Urinary bladder (tissue), 4 donors: ENCODE data around the gene MLLT3. TPM values are rescaled to one million over a fixed set of nuclear protein-coding genes. Genes with fewer than 3 reads are reported as not detected.

Source experiments
- DNase-seq: peaks from one replicate; pipeline ENCODE4 v3.0.0-alpha.2; 2015; ENCODE audit errors: extremely low spot score
- H3K27ac ChIP-seq: one replicate; pipeline ENCODE4 v1.5.1; 2013; ENCODE audit warnings: low read depth, mild to moderate bottlenecking, moderate library complexity
- H3K36me3 ChIP-seq: one replicate; pipeline ENCODE4 v1.6.1; 2013; ENCODE audit warnings: mild to moderate bottlenecking, moderate library complexity; ENCODE audit not compliant: insufficient read depth
- H3K4me1 ChIP-seq: one replicate; pipeline ENCODE4 v1.6.1; 2013; ENCODE audit warnings: mild to moderate bottlenecking, moderate library complexity; ENCODE audit not compliant: insufficient read depth
- H3K4me3 ChIP-seq: one replicate; pipeline ENCODE4 v1.5.1; 2013; ENCODE audit warnings: low read depth, low read length
- WGBS: extraction: QIAGEN DNeasy Blood & Tissue Kit; methylation state at CpG from one replicate; pipeline ENCODE4 v1.1.7; 2013; 5-methylcytosine and 5-hydroxymethylcytosine counted together
- polyA plus RNA-seq: library from polyadenylated mRNA; stranded (reverse); fragments of 200-250 nt; gene quantifications from one replicate; pipeline ENCODE4 v1.2.3, GENCODE V29; 2013
- total RNA-seq: library from RNA; depleted of rRNA; stranded (reverse); fragments of >200 nt; gene quantifications from one replicate; pipeline ENCODE4 v1.2.3, GENCODE V29; 2014
- donor health status: healthy with polysubstance abuse.
- donor health status: healthy.

Gene MLLT3
- total and polyA plus RNA-seq, 2 donors: 14.5 to 39.4 TPM

DNA sequence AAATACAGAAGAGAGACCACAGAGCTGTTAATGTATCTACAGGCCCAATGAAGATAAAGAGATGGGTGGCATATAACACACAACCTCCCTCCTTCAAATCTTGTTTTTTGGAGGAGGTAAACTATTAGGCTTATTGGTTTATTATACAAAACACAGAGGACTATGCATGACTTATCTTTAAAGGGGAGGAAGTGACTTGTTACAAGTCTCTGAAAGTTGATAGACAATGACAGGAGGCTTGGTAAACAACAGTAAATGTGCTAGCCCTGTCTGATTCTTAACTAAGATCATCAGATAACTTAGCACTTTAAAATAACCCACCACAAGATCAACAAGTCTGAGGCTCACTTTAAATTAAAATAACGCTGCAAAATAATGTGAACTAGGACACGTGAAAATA is 219.0 kb downstream of the MLLT3 start:
- Histone ChIP-seq H3K27ac (no peak overlapping the region), H3K4me3 (no peak overlapping the region), H3K36me3 (no peaks in the 10 kb centered on the region), H3K4me1 (no peaks in the 10 kb centered on the region)
- DNase-seq: no peak
- 84% methylated on average over 2 of the region's 2 CpGs for WGBS

DNA sequence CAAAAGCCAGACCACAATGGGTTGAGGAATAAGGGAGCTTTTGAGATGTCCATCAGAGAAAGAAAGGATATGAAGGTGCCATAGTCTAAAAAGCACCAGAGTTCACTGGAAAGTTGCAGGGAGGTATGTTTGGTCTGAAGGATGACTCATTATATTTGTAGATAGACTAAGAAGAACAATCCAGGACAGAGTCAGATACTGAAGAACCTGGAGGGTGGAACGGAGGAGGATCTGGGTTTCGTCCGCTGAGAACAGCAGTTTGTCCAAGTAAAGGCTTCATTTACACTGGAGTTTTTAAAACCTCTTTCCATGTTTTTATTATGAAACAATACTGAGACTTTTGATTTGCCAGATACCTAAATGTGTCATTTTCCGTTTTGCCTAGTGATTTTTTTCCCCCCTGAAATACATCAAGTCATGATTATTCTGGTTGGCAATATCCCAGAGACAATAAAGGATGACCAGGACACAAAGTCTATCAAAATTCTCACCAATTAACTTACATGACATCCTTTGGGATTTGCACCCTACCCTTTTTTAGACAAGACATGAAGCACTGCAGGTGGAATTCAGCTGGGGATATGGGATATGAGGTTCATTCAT is 219.9 kb downstream of the MLLT3 start:
- Histone ChIP-seq H3K4me3 (no peak overlapping the region), H3K36me3 (no peaks in the 10 kb centered on the region), H3K4me1 (peaks cover 1% of the 10 kb centered on the region), H3K27ac (no peak overlapping the region)
- DNase-seq: no peak
- 95% methylated on average over 4 of the region's 4 CpGs for WGBS

DNA sequence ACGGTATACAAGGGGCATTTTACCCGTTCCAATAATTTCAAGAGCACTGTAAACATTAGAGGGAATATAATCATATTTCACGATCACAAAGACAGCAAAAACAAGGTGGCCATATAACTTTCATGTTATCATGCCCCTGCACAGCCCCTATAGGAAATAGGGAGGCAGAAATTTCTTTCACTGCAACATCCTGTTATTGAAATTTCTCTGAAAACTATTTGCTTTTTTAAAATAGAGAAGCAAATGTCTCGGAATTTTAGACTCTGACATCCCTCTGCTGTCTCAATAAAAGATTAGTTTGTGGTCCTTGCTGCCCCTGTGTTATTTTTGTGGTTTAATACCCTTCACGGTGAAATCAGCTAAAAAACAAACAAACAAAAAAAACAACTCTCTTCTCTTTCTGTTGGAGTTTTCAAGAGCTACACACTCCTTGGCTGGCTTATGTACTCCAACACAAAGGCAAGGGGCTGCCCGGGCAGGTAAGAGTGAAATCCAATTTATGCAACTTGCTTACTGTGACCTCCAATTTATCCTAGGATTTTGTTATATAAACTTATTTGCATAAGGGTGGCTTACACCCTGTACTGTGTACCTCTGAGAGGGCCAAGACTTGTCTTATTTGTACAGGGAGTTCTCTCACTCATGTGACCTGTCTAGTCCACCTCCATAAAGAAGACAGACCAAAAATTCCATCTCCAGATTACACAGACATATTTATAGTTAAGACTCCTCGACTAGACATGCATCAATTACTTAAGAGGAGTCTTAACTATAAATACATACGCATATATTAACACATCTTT is 223.6 kb downstream of the MLLT3 start:
- WGBS: 67% methylated on average over 8 of the region's 8 CpGs
- H3K4me3 ChIP-seq: no peak overlapping the region
- DNase-seq: no peak
- H3K36me3 ChIP-seq: no peaks in the 10 kb centered on the region
- peaks cover 4% of the 10 kb centered on the region for H3K4me1 ChIP-seq
- no peak overlapping the region for H3K27ac ChIP-seq

DNA sequence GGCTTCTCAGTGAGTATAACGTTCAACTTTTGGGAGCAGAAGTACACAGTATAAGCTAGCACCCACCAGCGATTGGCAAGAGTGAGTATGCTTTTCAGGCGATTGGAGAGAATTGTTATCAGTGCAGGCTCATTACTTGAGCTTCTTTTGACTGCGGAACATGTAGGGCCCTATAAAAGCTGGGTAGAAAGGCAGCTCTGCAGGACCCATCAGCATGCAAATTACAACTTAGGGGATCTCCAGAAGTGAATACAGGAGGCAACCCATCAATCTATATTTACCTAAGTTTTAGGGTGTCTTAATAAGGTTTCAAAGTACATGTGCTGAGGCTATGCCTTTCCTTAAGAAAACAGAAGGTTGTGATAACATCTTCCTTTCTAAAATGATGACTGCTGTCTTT is 225.0 kb downstream of the MLLT3 start:
- no peak for DNase-seq
- 79% methylated on average over 4 of the region's 4 CpGs for WGBS
- Histone ChIP-seq H3K36me3 (no peaks in the 10 kb centered on the region), H3K27ac (no peak overlapping the region), H3K4me3 (no peak overlapping the region), H3K4me1 (peaks cover 4% of the 10 kb centered on the region)

DNA sequence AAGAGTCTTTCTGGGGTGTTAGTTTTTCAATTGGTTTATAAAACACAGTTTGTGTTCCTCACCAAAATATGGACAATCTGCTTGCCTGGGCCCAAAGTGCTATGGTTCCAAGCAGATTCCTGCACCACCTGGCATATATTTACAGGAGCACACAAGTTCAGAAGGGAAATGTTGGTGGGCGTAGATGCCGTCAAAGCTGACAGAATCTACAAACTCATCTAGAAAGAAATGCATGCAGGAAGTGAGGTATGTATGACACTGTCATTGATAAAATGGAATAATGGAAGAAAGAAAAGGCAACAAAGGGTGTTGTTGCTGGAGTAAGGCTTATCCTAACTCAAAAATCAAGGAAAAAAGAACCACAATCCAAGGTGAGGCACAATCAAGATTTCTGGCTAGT is 225.8 kb downstream of the MLLT3 start:
- 93% methylated on average over 2 of the region's 2 CpGs for WGBS
- Histone ChIP-seq H3K4me3 (no peak overlapping the region), H3K36me3 (no peaks in the 10 kb centered on the region), H3K4me1 (peaks cover 4% of the 10 kb centered on the region), H3K27ac (no peak overlapping the region)
- DNase-seq: no peak

DNA sequence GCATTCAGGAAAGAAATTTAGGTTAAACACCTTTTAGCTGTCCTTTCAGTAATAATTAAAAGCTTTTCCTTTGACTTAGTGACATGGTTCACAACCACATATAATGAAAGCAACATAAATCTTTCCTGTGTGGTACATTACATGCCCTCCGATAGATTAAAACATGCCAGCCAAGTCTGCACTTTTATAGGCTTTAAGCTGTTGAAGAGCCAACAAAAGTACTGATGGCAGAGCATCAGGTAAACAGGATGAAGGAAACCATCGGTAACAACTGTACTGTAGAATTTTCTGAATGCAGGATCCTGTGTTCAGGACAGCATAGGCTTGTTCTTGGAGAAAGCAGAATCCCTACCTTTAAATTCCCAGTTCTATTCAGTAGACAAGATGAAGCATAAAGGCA is 226.6 kb downstream of the MLLT3 start:
- Histone ChIP-seq H3K27ac (no peak overlapping the region), H3K4me3 (no peak overlapping the region), H3K36me3 (no peaks in the 10 kb centered on the region), H3K4me1 (peaks cover 4% of the 10 kb centered on the region)
- DNase-seq: no peak
- WGBS: 32% methylated on average over 2 of the region's 2 CpGs

DNA sequence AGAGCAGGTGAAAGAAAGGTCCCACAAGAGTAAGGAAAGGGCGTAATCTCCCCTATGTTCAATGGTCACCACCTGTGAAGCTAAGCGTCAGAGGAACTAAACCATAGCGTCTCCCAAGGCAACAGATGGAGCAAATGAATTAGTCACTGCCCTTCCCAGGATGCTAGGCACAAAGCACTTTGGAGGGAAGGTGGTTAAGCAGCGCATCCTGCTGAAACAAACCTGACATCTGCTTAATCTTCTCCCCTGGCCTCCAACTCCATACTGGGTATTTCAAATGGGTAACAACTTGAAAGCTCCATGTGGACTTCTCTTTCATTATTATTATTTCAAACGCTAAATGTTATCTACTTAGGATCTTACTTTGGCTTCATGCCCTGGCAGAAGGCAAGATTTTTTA is 227.3 kb downstream of the MLLT3 start:
- Histone ChIP-seq H3K27ac (no peak overlapping the region), H3K4me3 (no peak overlapping the region), H3K4me1 (peaks cover 4% of the 10 kb centered on the region), H3K36me3 (no peaks in the 10 kb centered on the region)
- no peak for DNase-seq
- WGBS: 73% methylated on average over 5 of the region's 5 CpGs

DNA sequence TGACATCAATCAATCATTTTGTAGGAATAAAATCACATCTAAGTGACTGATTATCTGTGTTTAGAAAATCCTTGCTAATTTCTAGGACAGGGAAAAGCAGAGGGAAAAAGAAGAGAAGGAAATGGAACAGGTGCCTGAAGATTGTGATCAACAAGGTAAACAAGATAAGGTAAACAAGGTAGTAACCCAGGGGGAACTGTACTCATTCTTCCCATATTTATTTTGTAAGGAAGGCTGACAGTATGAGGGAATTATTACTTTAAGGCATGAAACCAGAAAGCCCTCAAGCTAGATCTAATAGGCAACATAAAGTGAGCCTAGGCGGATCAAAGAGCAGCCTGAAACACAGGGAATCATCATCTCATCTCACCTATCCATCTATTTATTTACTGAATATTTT is 231.1 kb downstream of the MLLT3 start:
- no peak for DNase-seq
- H3K27ac ChIP-seq: no peak overlapping the region
- WGBS: 91% methylated on average over 1 of the region's 1 CpG

DNA sequence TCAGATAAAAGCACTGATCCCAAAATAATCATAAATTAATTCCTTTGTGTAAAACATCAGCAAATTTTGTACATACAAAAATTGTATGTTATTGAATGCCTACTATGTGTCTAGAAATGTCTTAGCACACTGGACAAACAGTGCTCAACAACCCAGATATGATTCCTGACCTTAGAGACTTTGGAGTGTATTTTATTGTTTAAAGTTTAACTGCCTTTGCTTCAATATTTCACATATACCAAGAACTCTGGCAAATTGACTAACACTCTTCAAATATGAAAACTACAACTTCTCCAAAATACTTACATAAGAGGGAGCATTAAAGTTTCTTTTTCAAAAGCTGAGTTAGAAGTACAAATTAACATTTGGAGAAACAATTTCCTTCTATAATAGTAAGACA is 231.9 kb downstream of the MLLT3 start:
- Histone ChIP-seq H3K4me1 (no peaks in the 10 kb centered on the region), H3K27ac (no peak overlapping the region), H3K4me3 (no peak overlapping the region), H3K36me3 (no peaks in the 10 kb centered on the region)
- DNase-seq: no peak

More for the DNA sequence above, 231.1 kb downstream of the MLLT3 start:
- Histone ChIP-seq H3K36me3 (no peaks in the 10 kb centered on the region), H3K4me3 (no peak overlapping the region), H3K4me1 (peaks cover 3% of the 10 kb centered on the region)

DNA sequence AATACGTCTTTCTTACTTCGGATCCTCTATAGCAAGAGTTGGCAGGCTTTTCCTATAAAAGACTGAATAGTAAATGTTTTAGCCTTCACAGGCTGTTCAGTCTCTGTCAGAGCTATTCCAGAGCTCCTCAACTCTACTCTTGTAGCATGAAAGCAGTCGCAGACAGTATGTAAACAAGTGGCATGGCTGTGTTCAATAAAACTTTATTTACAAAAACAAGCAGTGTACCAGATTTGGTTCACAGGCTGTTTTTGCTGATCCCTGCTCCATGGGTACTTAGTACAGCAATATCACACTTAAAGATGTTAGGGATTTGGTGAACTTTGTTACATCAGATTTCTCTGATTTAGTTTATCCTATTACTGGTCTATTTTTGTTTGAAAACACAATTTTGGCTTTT is 235.2 kb downstream of the MLLT3 start:
- H3K36me3 ChIP-seq: no peaks in the 10 kb centered on the region
- H3K4me1 ChIP-seq: no peaks in the 10 kb centered on the region
- 69% methylated on average over 3 of the region's 3 CpGs for WGBS
- no peak overlapping the region for H3K27ac ChIP-seq
- no peak for DNase-seq
- no peak overlapping the region for H3K4me3 ChIP-seq

DNA sequence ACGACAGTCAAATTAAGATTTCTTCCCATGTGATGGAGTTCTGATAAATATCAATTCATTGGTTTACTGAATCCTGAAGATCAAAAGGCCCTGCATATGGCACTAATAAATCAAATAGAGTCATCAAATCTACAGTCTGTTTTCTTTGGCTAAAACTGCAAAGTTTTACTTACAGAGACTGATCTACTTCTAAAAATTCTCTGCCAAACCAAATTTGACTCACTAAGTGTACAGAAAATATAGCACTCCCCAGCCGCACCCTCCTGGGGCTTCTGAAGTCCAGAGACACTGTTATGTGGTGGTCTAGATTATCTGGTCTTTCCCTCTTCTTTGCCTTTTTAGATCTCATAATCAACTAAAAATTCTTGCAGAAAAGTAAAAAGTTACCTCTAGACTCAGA is 237.7 kb downstream of the MLLT3 start:
- H3K4me3 ChIP-seq: no peak overlapping the region
- no peak overlapping the region for H3K27ac ChIP-seq
- no peak for DNase-seq
- 84% methylated on average over 2 of the region's 2 CpGs for WGBS
- H3K4me1 ChIP-seq: no peaks in the 10 kb centered on the region
- no peaks in the 10 kb centered on the region for H3K36me3 ChIP-seq

DNA sequence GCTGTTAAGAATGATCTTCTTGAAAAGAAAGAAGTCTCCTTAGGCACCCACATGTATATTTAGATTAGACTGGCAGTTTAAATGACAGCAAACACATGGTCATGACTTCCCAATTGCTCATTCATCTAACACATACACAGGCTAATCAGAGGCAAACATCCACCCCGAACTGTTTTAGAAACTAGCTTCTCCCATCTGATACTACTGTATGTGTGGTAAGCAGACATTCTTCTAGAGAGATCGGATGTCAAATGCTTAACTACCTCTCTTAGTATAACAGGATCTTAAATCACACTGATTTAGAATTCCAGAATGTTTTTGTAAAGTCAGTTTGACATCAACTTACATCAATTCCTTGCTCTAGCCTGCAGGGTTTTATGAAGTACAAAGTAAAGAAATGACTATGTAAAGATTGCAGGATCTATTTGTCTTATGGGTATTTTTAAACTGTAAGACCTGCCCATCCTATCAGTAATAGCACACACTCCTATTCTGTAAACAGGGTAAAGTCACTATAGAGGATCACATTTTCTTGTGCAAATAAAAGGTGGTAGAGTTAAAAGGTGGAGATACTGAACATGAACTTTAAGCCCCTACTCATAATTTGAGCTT is 239.7 kb downstream of the MLLT3 start:
- 44% methylated on average over 2 of the region's 2 CpGs for WGBS
- Histone ChIP-seq H3K4me1 (no peaks in the 10 kb centered on the region), H3K36me3 (no peaks in the 10 kb centered on the region), H3K4me3 (no peak overlapping the region), H3K27ac (no peak overlapping the region)
- DNase-seq: no peak

DNA sequence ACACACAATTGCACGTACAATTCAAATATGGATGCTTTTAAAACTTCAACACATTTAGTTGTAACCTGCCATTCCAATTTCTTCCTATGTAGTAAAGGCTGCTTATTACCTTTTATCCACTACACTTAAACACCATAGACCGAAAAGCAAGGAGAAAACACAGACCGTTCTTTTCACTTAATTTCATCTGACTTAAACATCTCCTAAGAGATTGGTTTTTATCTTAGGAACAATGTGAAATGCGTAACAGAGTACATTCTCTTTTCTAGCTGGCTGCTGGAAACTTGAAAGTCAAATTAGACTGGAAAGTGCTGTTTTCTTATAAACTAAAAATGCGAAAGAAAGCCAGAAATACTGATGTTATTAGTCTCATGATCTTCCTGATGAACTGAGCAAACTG is 241.8 kb downstream of the MLLT3 start:
- Histone ChIP-seq H3K4me1 (no peaks in the 10 kb centered on the region), H3K4me3 (no peak overlapping the region), H3K36me3 (no peaks in the 10 kb centered on the region), H3K27ac (no peak overlapping the region)
- DNase-seq: no peak
- 84% methylated on average over 5 of the region's 5 CpGs for whole genome bisulfite sequencing

DNA sequence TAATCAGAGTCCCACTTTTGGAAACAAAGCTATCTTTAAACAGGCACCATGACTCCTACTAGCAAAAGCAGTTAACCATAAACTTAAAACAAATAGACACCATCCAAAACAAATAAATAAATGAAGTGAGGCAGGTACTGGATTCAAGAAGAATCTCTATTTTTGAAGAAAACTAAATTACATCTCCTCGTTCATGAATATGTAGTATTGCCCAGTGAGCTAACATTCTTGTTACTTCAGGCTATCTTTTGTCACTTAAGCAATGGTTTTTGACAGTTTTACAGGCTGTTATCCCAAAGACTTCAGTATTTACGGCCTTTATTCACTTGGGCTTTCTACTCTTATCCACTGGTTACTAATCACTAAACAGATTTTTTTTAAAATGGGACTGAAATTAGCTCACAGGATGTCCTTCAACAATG is 242.5 kb downstream of the MLLT3 start:
- DNase-seq: no peak
- WGBS: 75% methylated on average over 2 of the region's 2 CpGs
- H3K27ac ChIP-seq: no peak overlapping the region

More for the DNA sequence above, 242.5 kb downstream of the MLLT3 start:
- Histone ChIP-seq H3K4me3 (no peak overlapping the region), H3K4me1 (no peaks in the 10 kb centered on the region), H3K36me3 (no peaks in the 10 kb centered on the region)
